SK-N-MC (cell line): ENCODE measurements around the gene CD79B.
"Not testable (repeated sequence)": the region's sequence is repeated elsewhere in the genome, so short reads cannot be mapped to it uniquely, and the experiment has no call there.

Experiments used
- DNase-seq: peaks from one replicate; pipeline ENCODE4 v3.0.0-alpha.2; 2011; ENCODE audit warnings: low read depth, low spot score
- H3K27ac ChIP-seq: fragments of 200-600 bp; sonication (generic); 2 replicates; pipeline ENCODE4 v1.5.1; 2016; ENCODE audit warnings: mixed run types
- H3K36me3 ChIP-seq: fragments of 200-600 bp; sonication (generic); 2 replicates; pipeline ENCODE4 v1.6.1; 2017; ENCODE audit warnings: antibody characterized with exemption, low read length, mixed read lengths; ENCODE audit not compliant: insufficient read depth
- H3K4me3 ChIP-seq: fragments of 200-600 bp; sonication (generic); 2 replicates; pipeline ENCODE4 v1.5.1; 2016
- H3K9ac ChIP-seq: fragments of 200-600 bp; sonication (generic); 2 replicates; pipeline ENCODE4 v1.8.0; 2017; ENCODE audit warnings: mixed run types, mixed read lengths; ENCODE audit not compliant: insufficient read length
- H3K9me3 ChIP-seq: fragments of 200-600 bp; sonication (generic); 2 replicates; pipeline ENCODE4 v1.6.1; 2017; ENCODE audit warnings: low read depth, mild to moderate bottlenecking, antibody characterized with exemption, low read length, moderate library complexity, mixed read lengths

CD79B gene

DNA sequence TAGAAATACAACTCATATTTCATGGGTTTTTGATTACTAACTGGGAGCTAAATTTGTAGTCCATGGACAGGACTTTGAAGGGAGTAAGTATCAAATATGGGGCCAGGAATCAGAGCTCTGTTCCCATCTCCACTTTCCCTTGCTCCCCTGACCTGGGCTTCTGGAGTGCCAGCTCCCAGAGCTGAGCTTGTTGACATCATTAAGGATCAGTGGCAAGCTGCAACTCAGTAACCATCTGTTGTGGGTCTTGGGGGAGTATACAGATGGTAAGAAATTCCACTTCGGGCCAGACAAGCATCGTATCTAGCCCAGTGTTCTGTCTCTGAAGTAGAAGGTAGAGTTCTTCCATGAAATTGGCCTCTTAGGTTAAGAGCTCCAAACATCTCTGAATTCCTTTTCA, 30.2 kb downstream of the CD79B start:
- not testable (repeated sequence) for H3K9ac ChIP-seq, DNase-seq, H3K36me3 ChIP-seq, H3K9me3 ChIP-seq, H3K27ac ChIP-seq, H3K4me3 ChIP-seq

DNA sequence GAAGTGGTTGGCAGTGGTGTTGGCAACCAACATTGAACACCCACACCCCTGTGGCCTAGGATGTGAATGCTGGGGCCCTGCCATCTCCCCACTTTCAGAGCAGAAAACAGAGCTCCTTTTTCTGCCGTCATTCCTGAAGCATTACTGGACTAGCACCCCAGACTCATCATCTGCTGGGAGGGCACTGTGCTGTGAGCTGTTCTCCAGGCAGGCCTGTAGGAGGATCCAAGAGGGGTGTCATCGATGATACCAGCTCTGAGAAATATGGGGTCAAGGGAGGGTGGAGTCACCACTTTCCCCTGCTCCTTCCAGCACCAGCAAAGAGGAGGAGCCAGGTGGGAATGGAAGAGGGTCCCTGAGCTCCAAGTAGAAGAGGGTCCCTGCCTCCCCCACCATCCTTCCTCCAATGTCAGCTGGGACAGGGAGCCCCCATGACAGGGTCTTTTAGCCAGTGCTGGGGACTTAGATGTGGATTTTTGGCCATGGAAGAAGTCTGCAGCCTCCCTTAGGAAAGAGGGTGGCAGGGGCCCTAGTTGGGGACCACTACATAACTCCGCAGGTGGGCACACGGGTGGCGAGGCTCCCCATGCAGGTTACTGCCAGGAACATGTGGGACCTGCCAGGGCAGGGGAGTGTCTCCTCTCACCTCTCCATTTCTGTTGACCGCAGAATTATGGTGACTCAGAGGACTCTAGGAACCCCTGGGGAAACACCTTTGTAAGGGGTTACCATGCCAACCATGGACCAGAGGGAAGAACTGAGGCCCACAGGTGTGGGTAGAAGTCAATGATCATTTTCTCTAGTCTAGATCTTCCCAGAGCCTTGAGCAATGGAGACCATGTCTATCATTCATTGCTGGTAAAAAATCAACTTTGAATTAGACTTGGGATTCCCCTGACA, 33.0 kb downstream of the CD79B start:
- not testable (repeated sequence) for H3K27ac ChIP-seq, H3K36me3 ChIP-seq, H3K9ac ChIP-seq, H3K9me3 ChIP-seq, H3K4me3 ChIP-seq, DNase-seq

DNA sequence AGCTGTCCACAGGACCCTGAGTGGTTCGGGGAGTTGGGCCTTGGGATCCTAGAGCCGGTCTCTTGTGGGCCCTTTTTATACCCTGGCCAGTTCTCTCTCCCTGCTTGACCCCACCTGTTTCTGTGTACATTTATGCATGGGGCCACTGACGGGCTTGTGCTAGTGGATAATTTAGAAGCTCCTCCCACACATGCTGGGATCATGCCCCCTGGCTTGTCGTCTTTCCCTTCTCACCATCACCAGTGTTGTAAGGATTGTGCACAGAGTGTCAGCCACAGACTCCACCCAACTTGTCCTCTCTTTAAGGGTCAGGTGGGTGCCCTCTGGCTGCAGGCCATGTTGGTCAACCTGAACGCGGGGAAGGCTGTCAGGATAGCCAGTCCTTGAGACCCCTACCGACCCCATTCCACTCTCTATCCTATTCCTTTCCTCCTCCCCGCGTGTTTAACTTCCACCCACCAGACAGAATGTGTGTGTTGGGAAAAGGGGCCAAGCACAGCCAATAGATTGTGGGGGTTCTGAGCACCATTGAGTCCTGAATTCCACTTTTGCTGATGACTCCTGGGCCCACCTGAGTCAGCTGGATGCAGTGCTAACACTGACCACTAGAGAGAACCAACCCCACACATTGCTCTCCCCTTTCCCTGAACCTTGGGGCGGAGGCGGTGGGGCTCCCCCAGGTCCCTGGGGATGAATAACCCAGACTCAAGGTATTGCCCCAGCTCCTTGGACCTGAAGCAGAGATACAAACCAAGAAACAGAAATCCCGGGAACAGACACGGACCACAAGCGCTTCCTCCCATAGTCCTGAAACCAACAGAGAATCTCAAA, 35.4 kb downstream of the CD79B start, which contains the start of gene CSH1:
Gene CSH1 (minus strand): TSS at position 51 of the 831 bp plus-strand sequence. CDS start 63 bp downstream, outside the sequence.
- not testable (repeated sequence) for H3K9ac ChIP-seq, H3K4me3 ChIP-seq

DNA sequence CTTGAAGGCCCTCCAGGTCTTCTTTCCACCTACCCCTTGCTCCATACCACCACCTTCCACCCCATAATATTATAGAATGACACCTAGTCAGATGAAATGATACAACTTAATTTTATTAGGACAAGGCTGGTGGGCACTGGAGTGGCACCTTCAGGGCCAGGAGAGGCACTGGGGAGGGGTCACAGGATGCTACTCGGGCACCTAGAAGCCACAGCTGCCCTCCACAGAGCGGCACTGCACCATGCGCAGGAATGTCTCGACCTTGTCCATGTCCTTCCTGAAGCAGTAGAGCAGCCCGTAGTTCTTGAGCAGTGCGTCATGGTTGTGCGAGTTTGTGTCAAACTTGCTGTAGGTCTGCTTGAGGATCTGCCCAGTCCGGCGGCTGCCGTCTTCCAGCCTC, 37.3 kb downstream of the CD79B start:
- H3K9me3 ChIP-seq, H3K36me3 ChIP-seq, H3K4me3 ChIP-seq, H3K27ac ChIP-seq, H3K9ac ChIP-seq, DNase-seq: not testable (repeated sequence)

More for the DNA sequence above, 35.4 kb downstream of the CD79B start, which contains the start of gene CSH1:
- H3K9me3 ChIP-seq, DNase-seq, H3K27ac ChIP-seq, H3K36me3 ChIP-seq: not testable (repeated sequence)

DNA sequence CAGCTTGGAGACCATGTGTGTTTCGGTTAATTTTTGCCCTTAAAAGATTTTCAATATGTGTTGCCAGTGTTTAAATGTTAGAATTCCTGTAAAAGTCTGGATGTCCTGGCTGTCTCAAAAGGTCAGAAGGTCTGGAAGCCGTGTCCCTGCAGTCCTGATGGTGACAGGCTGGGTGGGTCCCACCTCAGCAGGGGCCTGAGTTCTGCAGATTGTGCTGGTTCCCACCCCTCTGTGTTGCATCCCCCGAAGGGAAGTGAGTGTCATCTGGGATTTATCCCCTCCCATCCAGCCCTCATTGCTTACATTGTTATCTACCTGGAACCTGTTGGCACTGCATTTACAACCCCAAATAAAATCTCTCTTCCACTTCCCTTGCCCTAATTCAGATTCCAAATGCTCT, 38.1 kb downstream of the CD79B start:
- H3K9ac ChIP-seq, H3K9me3 ChIP-seq, DNase-seq, H3K4me3 ChIP-seq, H3K36me3 ChIP-seq, H3K27ac ChIP-seq: not testable (repeated sequence)

DNA sequence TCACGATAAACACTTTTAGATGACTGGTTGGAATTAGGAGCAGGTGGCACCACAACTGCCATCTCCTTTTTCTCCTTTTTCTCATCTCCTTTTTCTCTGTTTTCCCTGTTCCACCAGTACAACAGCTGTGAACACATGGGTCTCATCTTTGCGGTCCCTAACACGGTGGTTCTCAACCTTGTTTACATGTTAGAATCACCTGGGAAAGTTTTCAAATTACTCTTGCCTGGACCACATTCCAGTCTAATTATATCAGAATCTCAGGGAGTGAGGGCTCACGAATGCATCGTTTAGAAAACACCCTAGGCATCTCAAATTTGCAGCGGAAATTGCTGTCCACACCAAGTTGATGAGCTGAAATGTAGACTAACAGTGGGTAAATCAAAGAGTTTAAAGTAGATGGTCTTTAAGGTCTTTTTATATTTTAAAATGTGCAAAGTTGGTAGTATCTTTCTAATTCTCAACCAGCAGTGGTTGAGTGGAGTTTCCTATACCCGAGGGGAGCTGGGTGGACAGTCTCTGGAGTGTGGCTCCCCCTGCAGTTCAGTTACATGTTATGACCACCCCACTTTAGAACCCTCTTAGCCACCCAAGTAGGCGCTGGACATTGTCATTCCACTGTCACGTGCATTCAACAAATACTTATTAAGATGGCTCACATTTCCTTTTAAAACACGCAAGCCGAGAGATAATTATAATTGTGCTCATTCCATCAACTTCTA, 39.7 kb downstream of the CD79B start:
- not testable (repeated sequence) for H3K27ac ChIP-seq, H3K36me3 ChIP-seq, H3K4me3 ChIP-seq, DNase-seq, H3K9me3 ChIP-seq, H3K9ac ChIP-seq

DNA sequence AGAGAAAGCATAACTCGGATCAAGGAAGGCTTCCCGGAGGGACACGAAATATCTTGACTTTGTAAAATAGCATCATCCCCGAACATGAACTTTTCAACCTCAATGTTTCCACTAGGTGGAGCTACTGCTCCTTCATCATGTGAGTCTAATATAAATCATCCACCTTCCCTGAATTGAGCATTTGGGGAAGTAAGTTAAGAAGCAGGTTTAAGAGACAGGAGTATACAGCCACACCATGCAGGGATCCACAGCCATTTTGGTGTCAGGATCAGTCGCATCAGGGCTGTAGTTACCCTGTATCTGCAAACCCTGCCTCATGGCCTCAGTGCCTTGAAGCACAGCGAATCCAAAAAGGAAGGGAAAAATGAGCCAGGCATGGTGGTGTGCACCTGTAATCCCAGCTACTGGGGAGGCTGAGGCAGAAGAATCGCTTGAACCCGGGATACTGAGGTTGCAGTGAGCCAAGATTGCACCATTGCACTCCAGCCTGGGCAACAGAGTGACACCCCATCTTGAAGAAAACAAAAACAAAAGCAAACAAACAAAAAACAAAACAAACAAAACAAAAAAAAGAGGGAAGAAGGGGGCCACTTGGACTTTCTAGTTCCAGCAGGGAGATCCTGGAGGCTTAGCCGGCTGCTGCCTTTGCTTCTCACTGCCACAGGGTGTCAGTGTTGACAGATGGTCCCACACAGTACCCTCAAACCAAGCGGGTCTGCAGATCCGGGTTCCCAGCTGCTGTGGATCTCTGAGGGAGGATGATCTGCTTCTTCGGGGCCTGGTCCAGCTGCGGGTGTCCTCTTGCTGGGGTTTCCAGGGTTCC, 42.9 kb downstream of the CD79B start:
- H3K36me3 ChIP-seq, DNase-seq, H3K9me3 ChIP-seq, H3K4me3 ChIP-seq, H3K9ac ChIP-seq, H3K27ac ChIP-seq: not testable (repeated sequence)

DNA sequence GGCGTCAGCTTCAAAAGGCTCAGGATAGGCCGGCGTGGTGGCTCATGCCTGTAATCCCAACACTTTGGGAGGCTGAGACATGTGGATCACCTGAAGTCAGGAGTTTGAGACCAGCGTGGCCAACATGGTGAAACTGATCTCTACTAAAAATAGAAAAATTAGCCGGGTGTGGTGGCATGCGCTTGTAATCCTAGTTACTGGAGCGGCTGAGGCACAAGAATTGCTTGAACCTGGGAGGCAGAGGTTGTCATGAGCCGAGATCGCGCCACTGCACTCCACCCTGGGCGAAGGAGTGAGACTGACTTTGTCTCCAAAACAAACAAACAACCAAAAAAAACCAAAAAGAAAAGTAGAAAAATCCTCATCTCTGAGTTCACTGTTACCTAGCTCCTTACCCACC, 47.0 kb downstream of the CD79B start:
- not testable (repeated sequence) for H3K27ac ChIP-seq, DNase-seq, H3K4me3 ChIP-seq, H3K36me3 ChIP-seq, H3K9ac ChIP-seq, H3K9me3 ChIP-seq

DNA sequence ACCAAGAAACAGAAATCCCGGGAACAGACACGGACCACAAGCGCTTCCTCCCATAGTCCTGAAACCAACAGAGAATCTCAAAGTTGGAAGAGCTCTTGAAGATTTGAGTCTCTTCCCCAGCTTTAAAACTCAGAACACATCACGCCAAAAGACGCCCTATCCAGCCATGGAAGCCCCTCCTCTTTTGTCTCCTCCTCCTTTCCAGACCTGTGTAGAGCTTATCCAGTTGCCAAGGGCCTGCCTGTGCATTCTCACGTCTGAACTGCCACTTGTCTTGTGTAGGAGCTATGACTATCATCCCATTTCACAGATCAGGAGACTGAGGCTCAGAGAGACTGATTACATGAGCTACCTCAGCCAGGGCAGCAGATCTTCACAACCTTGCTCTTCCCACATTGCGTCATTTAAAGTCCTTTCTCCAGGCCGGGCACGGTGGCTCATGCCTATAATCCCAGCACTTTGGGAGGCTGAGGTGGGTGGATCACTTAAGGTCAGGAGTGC, 49.5 kb downstream of the CD79B start:
- H3K9me3 ChIP-seq, DNase-seq, H3K9ac ChIP-seq, H3K4me3 ChIP-seq, H3K36me3 ChIP-seq, H3K27ac ChIP-seq: not testable (repeated sequence)
